Erythroblast (primary cell): ENCODE measurements around the gene SGO1.

Experiments used
- GATA1 ChIP-seq: IDR thresholded peaks from 2 replicates; pipeline ENCODE4 v1.6.1; 2011; ENCODE audit warnings: low read depth, mild to moderate bottlenecking, control low read depth, low read length, moderate library complexity
- POLR2A ChIP-seq: IDR thresholded peaks from 2 replicates; pipeline ENCODE4 v1.6.1; 2011; ENCODE audit warnings: mild to moderate bottlenecking, low read length

DNA sequence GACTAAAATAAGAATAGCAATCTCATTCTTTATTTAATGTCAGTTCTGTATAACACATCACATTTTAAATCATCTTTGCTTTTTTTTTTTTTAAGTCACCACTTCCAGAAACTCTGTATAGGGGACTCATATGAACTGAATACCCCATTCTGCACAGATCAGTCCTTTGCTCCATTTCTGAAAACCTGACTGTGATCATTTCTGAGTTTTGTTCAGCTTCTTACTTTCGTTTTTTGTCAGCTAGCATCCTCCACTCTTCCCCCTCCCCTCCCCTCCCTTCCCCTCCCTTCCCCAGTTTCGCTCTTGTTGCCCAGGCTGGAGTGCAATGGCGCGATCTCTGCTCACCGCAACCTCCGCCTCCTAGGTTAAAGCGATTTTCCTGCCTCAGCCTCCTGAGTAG lies 49.8 kb upstream of the SGO1 start:
- TF ChIP-seq POLR2A (no peak), GATA1 (no peak)
